Retinal pigment epithelial cell (primary cell): ENCODE measurements around the gene PCSK6.
"Not testable (repeated sequence)": the region's sequence is repeated elsewhere in the genome, so short reads cannot be mapped to it uniquely, and the experiment has no call there.

Source experiments
- DNase-seq: peaks from one replicate; pipeline ENCODE4 v3.0.0-alpha.2; 2010; ENCODE audit warnings: low read depth
- H3K4me3 ChIP-seq: 2 replicates; pipeline ENCODE4 v1.5.1; 2011; ENCODE audit warnings: mild to moderate bottlenecking, low read length, control low read depth, moderate library complexity
- TF ChIP-seq, protein P1 (sequence below): conservative IDR thresholded peaks from 2 replicates; pipeline ENCODE4 v1.5.1; 2011; ENCODE audit warnings: low read depth, low read length, control low read depth, inconsistent platforms

PCSK6 gene

DNA sequence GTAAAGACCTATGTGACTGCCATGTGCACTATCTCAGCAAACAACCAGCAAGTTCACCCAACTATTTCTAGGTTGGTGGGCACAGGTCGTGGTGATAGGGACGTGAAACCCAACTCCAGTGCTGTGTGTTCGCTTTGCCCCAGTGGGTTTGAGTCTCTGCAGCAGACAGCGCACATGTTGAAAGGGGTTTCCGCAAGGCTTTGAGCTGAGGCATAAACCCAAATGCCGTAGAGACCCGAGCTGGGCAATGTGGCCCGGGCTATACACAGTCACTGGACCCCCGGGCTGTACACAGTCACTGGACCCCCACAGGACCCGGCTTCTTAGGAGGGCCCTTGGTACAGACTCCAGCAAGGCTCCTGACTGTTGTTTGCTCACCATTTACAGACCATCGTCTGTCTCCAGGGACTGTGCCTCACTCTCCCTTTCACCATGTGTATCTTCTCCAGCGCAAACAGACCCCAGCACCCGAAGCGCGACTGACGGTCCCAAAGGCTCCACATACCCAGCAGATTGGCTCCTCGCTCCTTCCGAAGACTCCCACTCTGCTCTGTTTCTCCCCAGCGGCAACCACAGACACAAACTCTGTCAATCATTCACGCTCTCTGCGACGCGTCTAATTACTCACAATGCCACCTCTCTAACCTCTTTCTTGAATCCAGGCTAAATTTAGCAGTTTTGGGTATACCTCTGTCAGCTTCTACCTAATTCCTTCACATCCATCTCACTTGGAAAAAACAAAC, 31.2 kb downstream of the PCSK6 start:
- no peak for DNase-seq
- TF ChIP-seq, protein P1, sequence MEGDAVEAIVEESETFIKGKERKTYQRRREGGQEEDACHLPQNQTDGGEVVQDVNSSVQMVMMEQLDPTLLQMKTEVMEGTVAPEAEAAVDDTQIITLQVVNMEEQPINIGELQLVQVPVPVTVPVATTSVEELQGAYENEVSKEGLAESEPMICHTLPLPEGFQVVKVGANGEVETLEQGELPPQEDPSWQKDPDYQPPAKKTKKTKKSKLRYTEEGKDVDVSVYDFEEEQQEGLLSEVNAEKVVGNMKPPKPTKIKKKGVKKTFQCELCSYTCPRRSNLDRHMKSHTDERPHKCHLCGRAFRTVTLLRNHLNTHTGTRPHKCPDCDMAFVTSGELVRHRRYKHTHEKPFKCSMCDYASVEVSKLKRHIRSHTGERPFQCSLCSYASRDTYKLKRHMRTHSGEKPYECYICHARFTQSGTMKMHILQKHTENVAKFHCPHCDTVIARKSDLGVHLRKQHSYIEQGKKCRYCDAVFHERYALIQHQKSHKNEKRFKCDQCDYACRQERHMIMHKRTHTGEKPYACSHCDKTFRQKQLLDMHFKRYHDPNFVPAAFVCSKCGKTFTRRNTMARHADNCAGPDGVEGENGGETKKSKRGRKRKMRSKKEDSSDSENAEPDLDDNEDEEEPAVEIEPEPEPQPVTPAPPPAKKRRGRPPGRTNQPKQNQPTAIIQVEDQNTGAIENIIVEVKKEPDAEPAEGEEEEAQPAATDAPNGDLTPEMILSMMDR: no peak
- H3K4me3 ChIP-seq: no peak overlapping the region

DNA sequence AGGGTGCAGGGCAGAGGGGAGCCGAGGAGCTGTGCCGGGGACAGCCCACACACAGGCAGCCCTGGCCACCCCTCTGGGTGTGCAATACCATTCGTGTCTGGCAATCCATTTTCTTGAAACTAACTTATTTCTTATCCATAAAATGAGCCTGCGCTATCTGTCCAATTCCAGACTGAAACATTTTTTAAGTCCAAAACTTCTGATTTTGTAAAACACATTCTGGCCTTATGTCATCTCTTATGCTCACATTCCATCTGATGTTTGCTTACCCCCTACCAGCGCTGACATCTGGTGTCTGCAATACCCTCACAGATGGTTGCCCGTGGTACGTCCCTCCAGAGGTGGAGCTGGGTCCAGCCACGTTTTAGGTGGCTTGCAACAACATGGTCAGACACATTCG, 31.8 kb downstream of the PCSK6 start:
- no peak for DNase-seq
- H3K4me3 ChIP-seq: no peak overlapping the region
- TF ChIP-seq, protein P1: no peak

DNA sequence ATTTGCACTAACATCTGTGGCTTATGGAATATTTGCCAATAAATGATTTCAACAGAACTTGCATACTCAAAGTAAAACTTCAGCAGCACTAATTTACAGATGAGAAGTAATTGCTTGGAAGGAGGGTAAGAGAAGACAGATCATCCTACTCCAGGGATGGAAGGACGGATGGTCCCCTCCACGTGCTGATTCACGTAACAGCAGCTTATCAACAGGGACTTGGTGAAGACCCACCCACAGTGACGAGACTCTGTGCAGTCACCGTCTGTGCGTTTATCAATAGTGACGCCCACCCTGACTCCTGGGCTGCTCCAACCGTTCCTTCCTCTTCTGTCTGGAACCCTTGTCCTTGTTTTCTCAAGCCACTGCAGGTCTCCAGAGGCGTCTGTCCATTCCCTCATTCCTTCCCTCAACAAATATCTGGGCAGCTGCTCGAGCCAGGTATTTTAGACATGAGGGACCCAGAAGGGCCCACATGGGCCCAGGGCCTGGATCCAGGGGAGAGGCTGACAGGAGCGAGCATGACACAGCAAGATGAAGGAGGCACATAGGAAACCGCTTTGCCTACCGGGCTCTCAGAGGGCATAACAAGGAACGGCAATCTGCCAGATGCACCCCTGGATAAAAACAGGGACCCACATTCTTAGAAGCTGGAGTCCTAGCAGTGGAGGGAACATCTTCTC, 33.3 kb downstream of the PCSK6 start:
- no peak overlapping the region for H3K4me3 ChIP-seq
- no peak for DNase-seq
- TF ChIP-seq, protein P1: no peak

DNA sequence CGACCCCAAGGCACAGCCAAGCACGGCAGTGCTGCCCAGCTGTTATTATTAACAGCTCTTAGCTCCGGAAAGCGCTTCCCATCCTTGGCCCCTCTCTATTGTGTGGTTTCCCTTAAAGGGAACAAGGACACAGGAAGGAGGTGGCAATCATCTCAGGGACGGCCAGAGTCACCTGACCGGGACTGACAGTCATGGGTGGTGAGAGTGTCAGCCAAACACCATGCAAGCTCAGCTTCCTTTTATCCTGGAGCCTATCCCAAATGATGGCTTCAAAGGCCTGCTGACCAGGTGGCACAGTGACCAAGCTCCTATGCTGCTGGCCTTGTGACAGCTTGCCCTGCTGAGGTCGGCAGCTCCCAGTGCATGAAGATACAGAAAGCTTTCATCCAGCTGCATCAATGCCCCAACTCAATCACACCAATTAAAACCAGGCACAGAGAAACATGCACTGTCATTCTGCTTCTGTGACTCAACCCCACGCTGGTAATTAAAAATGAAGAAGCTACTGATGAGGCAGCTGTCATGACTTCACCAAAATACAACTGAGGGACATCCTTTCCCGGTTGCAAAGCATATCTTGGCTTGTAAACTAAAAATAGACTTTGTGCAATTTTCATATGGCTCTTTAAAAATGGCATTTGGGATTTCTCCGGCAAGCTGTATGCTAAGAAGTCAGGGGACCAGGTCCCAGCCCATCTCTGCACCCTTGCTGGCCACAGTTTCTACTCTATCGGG, 34.0 kb downstream of the PCSK6 start:
- no peak for DNase-seq
- TF ChIP-seq, protein P1: no peak
- H3K4me3 ChIP-seq: no peak overlapping the region

DNA sequence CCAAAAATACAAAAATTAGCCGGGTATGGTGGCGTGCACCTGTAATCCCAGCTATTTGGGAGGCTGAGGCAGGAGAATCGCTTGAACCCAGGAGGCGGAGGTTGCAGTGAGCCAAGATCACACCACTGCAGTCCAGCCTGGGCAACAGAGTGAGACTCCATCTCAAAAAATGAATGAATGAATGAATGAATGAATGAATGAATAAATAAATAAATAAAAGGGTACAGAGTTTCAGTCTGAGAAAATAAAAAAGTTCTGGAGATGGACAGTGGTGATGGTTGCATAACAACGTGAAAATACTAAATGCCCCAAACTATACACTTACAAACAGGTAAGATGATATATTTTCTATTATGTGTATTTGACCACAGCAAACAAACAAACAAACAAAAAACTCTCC, 34.7 kb downstream of the PCSK6 start:
- not testable (repeated sequence) for DNase-seq, H3K4me3 ChIP-seq

DNA sequence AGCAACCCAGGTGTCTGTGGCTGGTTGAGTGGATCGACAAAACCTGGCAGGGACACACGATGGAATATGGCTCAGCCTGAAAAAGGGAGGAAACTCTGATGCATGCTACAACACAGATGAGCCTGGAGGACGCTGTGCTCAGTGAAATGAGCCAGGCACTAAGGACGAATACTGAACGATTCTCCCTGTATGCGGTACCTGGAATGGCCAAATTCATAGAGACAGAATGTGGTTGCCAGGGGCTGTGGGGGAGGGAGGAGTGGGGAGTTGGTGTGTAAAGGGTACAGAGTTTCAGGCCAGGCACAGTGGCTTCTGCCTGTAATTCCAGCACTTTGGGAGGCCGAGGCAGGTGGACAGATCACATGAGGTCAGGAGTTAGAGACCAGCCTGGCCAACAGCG, 35.1 kb downstream of the PCSK6 start:
- no peak overlapping the region for H3K4me3 ChIP-seq
- TF ChIP-seq, protein P1: no peak
- DNase-seq: no peak
